Calu3 (cell line): ENCODE data around the gene CHST12. TPM values are rescaled to one million over a fixed set of nuclear protein-coding genes. Genes with fewer than 3 reads are reported as not detected.

ENCODE experiments used
- BruUV-seq: library from RNA; stranded (reverse); fragments of 400-500 nt; replicated peaks from 2 replicates; lab custom pipeline; 2021; lab: Mats Ljungman, UMichigan
- CTCF ChIA-PET: fragments of 300-600 bp; sonication (Branson Sonifier 250); formaldehyde crosslinking; loops from one replicate; lab custom pipeline; 2022; ENCODE audit warnings: antibody characterized with exemption; lab: Charles Lee
- DNase-seq: peaks from one replicate; pipeline ENCODE4 v3.0.0; 2022
- H3K27ac Mint-ChIP-seq: one replicate; pipeline ENCODE4 v1.8.0; 2022; ENCODE audit warnings: mixed read lengths; ENCODE audit not compliant: unreplicated experiment
- H3K27me3 Mint-ChIP-seq: one replicate; pipeline ENCODE4 v1.8.0; 2022; ENCODE audit warnings: mixed read lengths; ENCODE audit not compliant: unreplicated experiment
- H3K36me3 Mint-ChIP-seq: one replicate; pipeline ENCODE4 v1.8.0; 2022; ENCODE audit warnings: mild to moderate bottlenecking, moderate library complexity, mixed read lengths; ENCODE audit not compliant: insufficient read depth, unreplicated experiment
- H3K4me1 Mint-ChIP-seq: one replicate; pipeline ENCODE4 v1.8.0; 2022; ENCODE audit warnings: mild to moderate bottlenecking, low read depth, mixed read lengths; ENCODE audit not compliant: unreplicated experiment
- H3K4me3 Mint-ChIP-seq: one replicate; pipeline ENCODE4 v1.8.0; 2022; ENCODE audit warnings: mild to moderate bottlenecking, low read depth, moderate library complexity, mixed read lengths; ENCODE audit not compliant: unreplicated experiment
- H3K9me3 Mint-ChIP-seq: one replicate; pipeline ENCODE4 v1.8.0; 2022; ENCODE audit warnings: low read depth, mixed read lengths; ENCODE audit not compliant: unreplicated experiment
- CTCF ChIP-seq: fragments of 200-600 bp; IDR thresholded peaks from one replicate; pipeline ENCODE4 v1.8.0; 2022; ENCODE audit warnings: antibody characterized with exemption; ENCODE audit not compliant: unreplicated experiment
- intact Hi-C: fragments of 100-400 bp; cut with micrococcal nuclease; formaldehyde crosslinking; loops from one replicate; pipeline ENCODE4 v1.10.0; 2022; ENCODE audit not compliant: unreplicated experiment
- total RNA-seq: library from RNA; stranded (reverse); gene quantifications from 2 replicates; pipeline ENCODE4 v1.2.3, GENCODE V29; 2022

Gene CHST12
- total RNA-seq, 1 experiment from 2014 or later: 21.2 TPM

GRCh38 chr7:2445047-2445446 is 41.6 kb downstream of the CHST12 start:
- no TSS peak for BruUV-seq
- DNase-seq: no peak
- H3K36me3 Mint-ChIP-seq: peaks cover 21% of the 10 kb centered on the region
- no peaks in the 10 kb centered on the region for H3K9me3 Mint-ChIP-seq
- CTCF ChIA-PET: no interaction called here
- peaks cover 13% of the 10 kb centered on the region for H3K4me1 Mint-ChIP-seq
- intact Hi-C loops: no loop called here
- H3K27ac Mint-ChIP-seq: no peak overlapping the region
- H3K4me3 Mint-ChIP-seq: no peak overlapping the region
- TF ChIP-seq CTCF: no peak
- no peaks in the 10 kb centered on the region for H3K27me3 Mint-ChIP-seq

GRCh38 chr7:2445898-2446555 is 42.6 kb downstream of the CHST12 start:
- Mint-ChIP-seq H3K9me3 (no peaks in the 10 kb centered on the region), H3K27ac (no peak overlapping the region)
- no TSS peak for BruUV-seq

GRCh38 chr7:2446676-2447075 is 43.3 kb downstream of the CHST12 start:
- intact Hi-C loops: no loop called here
- H3K4me1 Mint-ChIP-seq: peaks cover 8% of the 10 kb centered on the region
- H3K27me3 Mint-ChIP-seq: no peaks in the 10 kb centered on the region
- CTCF ChIA-PET: no interaction called here
- H3K36me3 Mint-ChIP-seq: peaks cover 18% of the 10 kb centered on the region
- no peak overlapping the region for H3K4me3 Mint-ChIP-seq
- no peak overlapping the region for H3K27ac Mint-ChIP-seq
- TF ChIP-seq CTCF: no peak
- DNase-seq: no peak
- H3K9me3 Mint-ChIP-seq: no peaks in the 10 kb centered on the region
- BruUV-seq: no TSS peak

More at GRCh38 chr7:2445898-2446555, 42.6 kb downstream of the CHST12 start:
- CTCF ChIA-PET: no interaction called here
- intact Hi-C loops: no loop called here
- no peak overlapping the region for H3K4me3 Mint-ChIP-seq
- H3K36me3 Mint-ChIP-seq: peaks cover 12% of the 10 kb centered on the region
- peaks cover 5% of the 10 kb centered on the region for H3K4me1 Mint-ChIP-seq
- TF ChIP-seq CTCF: no peak
- H3K27me3 Mint-ChIP-seq: no peaks in the 10 kb centered on the region
- no peak for DNase-seq

- CTCF ChIA-PET: interaction anchor here (0.7 to 3.2 kb wide), 20 partner anchors 9 to 261 kb away, joined by 3 to 69 read pairs (median 5); partner anchors contain the start of genes BRAT1 and TTYH3
- no peak overlapping the region for H3K4me3 Mint-ChIP-seq
- no peak for DNase-seq
- peaks cover 3% of the 10 kb centered on the region for H3K9me3 Mint-ChIP-seq
- intact Hi-C loops: loop anchor here (1.0 to 2.0 kb wide), 2 partner anchors 19 to 230 kb away; no protein-coding TSS in a partner anchor
- no peaks in the 10 kb centered on the region for H3K27me3 Mint-ChIP-seq
- no peak for TF ChIP-seq CTCF
- no TSS peak for BruUV-seq
- peaks cover 13% of the 10 kb centered on the region for H3K4me1 Mint-ChIP-seq
- no peak overlapping the region for H3K27ac Mint-ChIP-seq
- peaks cover 28% of the 10 kb centered on the region for H3K36me3 Mint-ChIP-seq
Measured at GRCh38 chr7:2450198-2451107, 47.0 kb downstream of the CHST12 start.
